ENCODE results near the gene KMT5B. TPM values are rescaled to one million over a fixed set of nuclear protein-coding genes. Genes with fewer than 3 reads are reported as not detected.

Gene KMT5B
- total and polyA plus RNA-seq, 2 experiments from 2014 or later = 26.4 to 31.0 TPM

DNA sequence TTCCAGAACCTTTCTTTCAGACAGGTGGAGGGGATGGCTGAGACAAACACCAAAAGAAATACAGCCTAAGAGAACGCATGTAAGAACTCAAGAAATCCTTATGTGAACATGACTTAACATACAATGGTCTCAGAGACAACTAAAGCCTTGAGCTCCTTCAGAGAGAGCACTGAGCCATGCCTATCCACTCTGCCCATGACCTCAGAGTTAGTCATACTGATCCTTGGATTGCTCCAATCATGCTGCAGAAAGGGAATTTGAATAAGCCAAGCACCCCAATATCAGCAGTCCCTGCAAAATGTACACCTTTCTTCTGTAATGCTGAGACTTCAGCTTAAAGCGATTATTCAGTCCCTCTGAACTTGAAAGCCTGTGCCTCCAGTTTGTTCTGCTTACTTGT lies 48.7 kb downstream of the KMT5B start (continued):
- TF ChIP-seq ZNF462 (CRISPR knock-in tag; IDR thresholded peaks at IDR 0.05) (no peak), EZH2phosphoT487 (IDR thresholded peaks at IDR 0.05; ENCODE audit: unreplicated experiment) (no peak), ZNF331 (CRISPR knock-in tag; IDR thresholded peaks at IDR 0.05; ENCODE audit: low read depth) (no peak), STAT1 (IDR thresholded peaks at IDR 0.05; ENCODE audit: unreplicated experiment) (no peak), NANOG (IDR thresholded peaks at IDR 0.05; ENCODE audit: borderline replicate concordance) (no peak), EZH2 (IDR thresholded peaks at IDR 0.05; ENCODE audit: low read depth, unreplicated experiment) (no peak), POLR2AphosphoS5 (IDR thresholded peaks at IDR 0.05; ENCODE audit: low read depth) (no peak)
- TF ChIP-seq, protein P1, sequence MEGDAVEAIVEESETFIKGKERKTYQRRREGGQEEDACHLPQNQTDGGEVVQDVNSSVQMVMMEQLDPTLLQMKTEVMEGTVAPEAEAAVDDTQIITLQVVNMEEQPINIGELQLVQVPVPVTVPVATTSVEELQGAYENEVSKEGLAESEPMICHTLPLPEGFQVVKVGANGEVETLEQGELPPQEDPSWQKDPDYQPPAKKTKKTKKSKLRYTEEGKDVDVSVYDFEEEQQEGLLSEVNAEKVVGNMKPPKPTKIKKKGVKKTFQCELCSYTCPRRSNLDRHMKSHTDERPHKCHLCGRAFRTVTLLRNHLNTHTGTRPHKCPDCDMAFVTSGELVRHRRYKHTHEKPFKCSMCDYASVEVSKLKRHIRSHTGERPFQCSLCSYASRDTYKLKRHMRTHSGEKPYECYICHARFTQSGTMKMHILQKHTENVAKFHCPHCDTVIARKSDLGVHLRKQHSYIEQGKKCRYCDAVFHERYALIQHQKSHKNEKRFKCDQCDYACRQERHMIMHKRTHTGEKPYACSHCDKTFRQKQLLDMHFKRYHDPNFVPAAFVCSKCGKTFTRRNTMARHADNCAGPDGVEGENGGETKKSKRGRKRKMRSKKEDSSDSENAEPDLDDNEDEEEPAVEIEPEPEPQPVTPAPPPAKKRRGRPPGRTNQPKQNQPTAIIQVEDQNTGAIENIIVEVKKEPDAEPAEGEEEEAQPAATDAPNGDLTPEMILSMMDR (conservative IDR thresholded peaks at IDR 0.05; ENCODE audit: low read depth in 2 of 2) = no peak

GRCh38 chr11:68163691-68164090 lies 49.4 kb downstream of the KMT5B start:
- no peaks in the 10 kb centered on the region; the same call in 1 of the 2 replicates for H4K20me1 ChIP-seq (replicated peaks; ENCODE audit: insufficient read depth)
- H3K4me1 ChIP-seq (ENCODE audit: insufficient read depth) = no peaks in the 10 kb centered on the region
- no peak overlapping the region for H3K27ac ChIP-seq (ENCODE audit: low read depth)
- DNase-seq (ENCODE audit: low spot score) = no peak
- H3K27me3 ChIP-seq (ENCODE audit: insufficient read depth) = no peaks in the 10 kb centered on the region
- no peaks in the 10 kb centered on the region for H3K9me3 Mint-ChIP-seq
- no peaks in the 10 kb centered on the region for H3K27me3 Mint-ChIP-seq (ENCODE audit: insufficient read depth, low read depth, poor library complexity)
- H3K36me3 Mint-ChIP-seq (ENCODE audit: low read depth) = peaks cover 25% of the 10 kb centered on the region
- H3F3A ChIP-seq (replicated peaks; ENCODE audit: low read depth) = 0 out of 2 replicates have a peak, but pooled peaks cover 4% of the 10 kb centered on the region
- no peak overlapping the region for H3K27ac Mint-ChIP-seq
- H3K36me3 ChIP-seq (ENCODE audit: insufficient read depth) = peaks cover 13% of the 10 kb centered on the region
- H2AFZ ChIP-seq = no peak overlapping the region
- H3K9me2 ChIP-seq (ENCODE audit: insufficient read depth) = no peaks in the 10 kb centered on the region
- no peak overlapping the region for H3K4me3 ChIP-seq
- H3K4me3 Mint-ChIP-seq = no peak overlapping the region
- H3K4me2 ChIP-seq = no peak overlapping the region
- peaks cover 7% of the 10 kb centered on the region; the same call in 2 of the 3 replicates for H3K4me1 Mint-ChIP-seq
- no peaks in the 10 kb centered on the region for H3K79me2 ChIP-seq (replicated peaks; ENCODE audit: insufficient read depth)
- ATAC-seq = no peak
- TF ChIP-seq POLR2AphosphoS5 (IDR thresholded peaks at IDR 0.05; ENCODE audit: low read depth) (no peak), EZH2phosphoT487 (IDR thresholded peaks at IDR 0.05; ENCODE audit: unreplicated experiment) (no peak), NANOG (IDR thresholded peaks at IDR 0.05; ENCODE audit: borderline replicate concordance) (no peak), ZNF462 (CRISPR knock-in tag; IDR thresholded peaks at IDR 0.05) (no peak)
